GM18526 (cell line): ENCODE data around the gene SSRP1.

ENCODE experiments used
- POLR2A ChIP-seq: IDR thresholded peaks from 3 replicates; pipeline ENCODE4 v1.6.1; 2011; ENCODE audit not compliant: insufficient read length; ENCODE audit errors: extremely low read depth

Gene SSRP1

DNA sequence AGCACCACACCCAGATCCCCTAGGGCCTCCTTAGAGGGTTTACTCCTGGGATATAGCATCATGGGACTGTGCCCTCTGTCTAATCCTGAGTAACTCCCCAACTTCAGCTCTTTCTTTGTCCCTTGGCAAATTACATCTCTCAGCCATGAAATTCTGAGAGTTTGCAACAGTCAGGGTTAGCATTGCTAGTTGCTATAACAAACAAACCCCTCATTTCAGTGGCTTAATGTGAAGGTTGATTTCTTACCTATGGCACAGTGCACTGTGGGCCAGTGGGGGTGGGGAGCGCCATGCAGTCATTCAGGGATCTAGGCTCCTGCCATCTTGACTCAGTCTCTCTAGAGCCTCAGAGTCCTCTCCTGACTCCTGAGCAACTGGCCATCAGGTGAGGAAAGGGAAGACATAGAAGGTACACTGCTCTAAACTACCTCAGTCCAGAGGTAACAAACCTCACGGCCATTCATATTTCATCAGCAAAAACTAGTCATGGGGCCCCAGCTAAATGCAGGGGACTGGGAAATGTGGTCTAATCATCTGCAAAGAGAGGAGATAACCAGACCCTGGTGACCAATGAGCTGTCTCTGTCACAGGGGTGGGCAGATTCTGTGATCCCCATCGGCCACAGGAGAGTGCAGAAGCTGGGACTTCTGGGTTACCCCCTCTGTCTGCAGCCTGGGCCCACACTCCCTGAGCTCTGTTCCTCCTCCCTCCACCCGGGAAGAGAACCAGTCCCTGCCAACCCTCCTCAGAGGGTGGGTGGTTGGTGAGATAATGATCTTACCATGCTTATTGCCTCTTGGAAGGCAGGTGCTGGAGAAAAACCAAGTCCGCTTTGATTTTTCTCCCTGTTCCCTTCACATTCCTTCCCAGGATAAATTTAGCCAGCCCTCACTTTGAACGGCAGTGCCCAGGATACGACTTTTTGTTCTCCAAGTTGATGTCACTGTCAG lies 27.7 kb upstream of the SSRP1 start:
- no peak for TF ChIP-seq POLR2A

DNA sequence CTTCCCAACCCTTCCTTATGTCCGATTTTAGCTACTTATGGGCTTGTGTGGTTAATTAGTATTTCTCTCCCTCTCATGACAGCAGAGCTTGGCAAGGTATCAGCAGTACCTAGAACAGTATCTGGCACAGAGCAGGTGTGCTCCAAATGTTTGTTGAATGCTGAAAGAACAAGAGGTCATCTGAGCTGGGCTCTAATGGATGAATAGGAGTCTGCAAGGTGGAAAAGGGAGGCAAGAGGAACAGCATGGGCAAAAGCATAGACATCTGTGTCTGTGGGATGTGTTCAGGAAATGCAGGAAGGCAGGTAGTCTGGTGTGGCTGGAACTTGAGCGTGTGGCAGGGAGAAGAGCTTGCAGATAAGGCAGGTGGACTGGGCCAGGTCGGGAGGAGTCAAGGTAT lies 26.2 kb upstream of the SSRP1 start:
- no peak for TF ChIP-seq POLR2A

DNA sequence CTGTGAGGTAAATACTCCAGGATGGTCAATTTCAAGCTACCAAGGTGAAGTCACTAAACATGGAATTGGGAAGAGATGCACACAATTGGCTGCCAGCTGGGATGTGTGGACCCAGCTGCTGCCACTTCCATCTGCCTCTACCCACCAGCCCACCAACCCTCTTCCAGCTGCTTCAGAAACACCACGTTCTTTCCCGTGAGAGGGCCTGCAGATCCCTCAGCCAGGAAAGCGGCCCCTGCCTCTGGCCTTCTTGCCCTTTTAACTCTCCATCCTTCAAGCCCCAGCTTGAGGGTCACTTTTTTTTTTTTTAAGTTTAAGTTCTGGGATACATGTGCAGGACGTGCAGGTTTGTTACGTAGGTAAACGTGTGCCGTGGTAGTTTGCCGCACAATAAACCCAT lies 25.3 kb upstream of the SSRP1 start:
- TF ChIP-seq POLR2A: no peak

DNA sequence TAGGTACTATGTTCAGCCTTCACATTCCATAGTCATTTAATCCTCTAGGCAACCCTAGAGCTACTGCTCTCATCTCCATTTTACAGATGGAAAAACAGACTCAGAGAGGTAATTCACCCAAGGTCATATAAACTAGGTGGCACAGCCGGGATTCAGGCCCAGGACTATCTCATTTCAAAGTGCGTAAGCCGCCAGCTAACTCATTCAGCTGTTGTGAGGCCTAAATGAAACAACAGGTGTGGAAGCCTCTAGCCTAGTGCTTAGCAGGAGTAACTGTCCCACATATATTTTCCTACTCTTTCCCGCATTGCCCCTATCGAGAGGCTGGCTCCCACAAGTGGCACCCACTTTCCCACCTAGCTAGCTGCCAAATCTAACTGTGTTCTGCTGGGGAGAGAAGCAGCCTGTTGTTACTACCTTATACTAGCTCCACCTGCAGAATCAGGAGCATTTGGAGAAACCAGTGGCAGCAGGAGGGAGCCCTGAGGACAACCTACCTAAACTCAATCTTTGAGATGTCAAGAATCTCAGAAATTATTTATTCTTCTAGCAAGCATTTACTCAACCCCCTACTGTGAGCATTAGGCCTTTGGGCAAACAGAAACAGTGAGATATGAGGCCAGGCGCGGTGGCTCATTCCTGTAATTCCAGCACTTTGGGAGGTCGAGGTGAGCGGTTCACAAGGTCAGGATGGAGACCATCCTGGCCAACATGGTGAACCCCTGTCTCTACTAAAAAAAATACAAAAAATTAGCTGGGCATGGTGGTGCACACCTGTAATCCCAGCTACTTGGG lies 24.4 kb upstream of the SSRP1 start:
- TF ChIP-seq POLR2A: no peak

DNA sequence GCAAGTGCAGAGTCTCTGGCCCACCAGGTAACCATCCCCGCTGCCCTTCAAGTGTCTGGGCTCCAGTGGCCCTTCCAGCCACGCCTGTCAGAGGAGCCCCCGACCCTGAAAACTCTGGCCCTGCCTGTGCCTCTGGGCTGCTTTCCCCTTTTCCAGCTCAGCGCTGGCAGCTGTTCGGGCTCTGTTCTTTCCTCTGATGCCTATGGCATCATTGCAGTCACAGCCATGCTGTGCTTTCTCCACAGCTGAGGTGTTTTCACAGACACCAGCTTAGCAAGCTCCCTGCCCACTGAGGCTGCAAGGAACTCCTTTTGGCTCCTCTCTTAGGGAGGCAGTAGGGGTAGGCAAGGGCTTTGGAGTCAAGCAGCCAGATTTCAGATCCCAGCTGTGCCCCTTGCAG lies 23.7 kb upstream of the SSRP1 start:
- TF ChIP-seq POLR2A: no peak

DNA sequence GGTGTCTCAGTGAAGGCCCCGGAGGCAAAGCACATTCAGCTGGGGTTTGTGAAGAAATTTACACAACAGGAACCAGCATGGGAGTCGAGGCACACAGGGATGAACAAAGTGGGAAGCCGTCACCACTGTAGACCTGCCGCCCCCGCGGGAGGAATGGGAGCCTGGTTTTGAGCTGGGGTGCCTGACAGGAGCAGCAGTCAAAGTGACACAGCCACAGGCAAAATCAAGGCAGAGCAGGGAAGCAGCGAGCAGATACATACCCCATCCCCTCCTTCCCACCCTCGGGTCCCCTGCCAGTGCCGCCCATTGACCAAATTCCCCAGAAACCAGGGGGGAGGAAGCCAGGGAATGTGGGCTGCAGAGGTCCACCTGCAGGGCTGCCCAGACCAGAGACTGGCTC lies 23.3 kb upstream of the SSRP1 start:
- TF ChIP-seq POLR2A: no peak

DNA sequence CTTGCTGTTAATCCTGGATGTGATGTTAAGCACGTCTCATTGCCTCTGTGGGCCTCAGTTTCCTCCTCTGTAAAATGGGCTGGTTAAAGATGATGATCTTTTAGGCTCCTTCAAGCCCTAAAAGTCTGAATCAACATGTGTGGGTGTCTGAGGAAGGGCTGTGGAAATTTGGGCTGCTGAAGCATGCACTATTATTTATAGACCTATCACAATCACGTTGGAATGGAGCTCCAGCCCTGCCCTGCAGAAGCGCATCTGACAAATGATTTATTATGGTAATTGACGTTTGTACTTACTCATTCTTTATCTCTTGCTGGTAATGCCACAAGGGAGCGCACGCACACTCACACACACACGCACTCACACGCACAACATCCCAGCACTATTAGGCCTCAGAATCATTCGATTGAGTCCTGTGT lies 22.9 kb upstream of the SSRP1 start:
- no peak for TF ChIP-seq POLR2A

DNA sequence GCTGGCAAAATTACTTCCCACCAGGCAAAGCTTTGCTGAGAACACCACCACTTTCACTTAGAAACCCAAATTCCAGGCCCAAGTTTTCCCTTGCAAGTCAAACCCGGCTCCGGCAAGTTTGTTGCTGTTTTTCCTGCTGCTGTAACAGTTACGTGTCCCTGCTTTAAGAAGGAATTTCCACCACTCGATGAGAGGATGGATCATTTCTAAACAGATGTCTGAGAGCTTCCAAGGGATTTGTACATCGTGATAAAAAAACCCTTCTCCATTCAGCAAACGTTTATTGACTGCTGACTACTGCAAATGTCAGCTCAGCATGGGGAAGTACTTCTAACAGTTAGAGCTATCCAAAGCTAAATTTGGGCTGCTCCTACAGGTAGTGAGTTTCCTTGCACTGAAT lies 22.2 kb upstream of the SSRP1 start:
- no peak for TF ChIP-seq POLR2A

DNA sequence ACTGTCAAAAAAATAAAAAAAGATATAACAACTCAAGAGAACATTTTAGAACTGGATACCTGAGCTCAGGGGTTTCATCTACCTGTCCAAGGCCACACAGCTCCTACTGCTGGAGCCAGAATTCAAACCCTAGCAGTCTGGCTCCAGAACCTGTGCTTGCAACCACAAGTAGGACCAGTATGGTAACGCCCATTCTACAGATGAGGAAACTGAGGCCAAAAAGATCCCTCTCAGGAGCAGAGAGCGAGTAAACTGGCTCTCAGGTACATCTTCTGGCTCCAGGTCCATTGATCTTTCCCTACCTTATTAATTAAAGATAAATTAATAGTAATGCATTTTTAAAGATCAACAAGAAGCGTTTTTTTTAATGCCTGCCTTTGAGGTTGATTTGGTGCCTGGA lies 21.6 kb upstream of the SSRP1 start:
- TF ChIP-seq POLR2A: no peak

DNA sequence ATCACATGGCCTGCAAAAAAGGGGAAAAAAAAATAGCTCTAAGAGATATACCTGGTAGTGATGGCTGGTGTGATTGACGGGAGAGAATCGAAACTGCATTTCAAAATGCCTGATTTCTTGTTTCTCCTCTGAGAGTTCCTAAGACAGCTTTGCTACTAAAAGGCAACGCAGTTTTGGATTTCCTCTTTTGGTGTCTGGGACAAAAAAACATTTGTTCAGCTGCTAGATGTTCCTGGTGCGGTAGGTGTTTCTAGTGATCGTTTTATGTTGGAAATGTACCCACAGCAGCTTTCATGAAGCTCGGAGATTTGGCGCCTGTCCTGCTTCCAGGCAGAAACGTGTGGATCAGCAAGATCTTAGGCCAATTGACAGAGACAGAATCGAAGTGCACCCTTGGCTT lies 20.6 kb upstream of the SSRP1 start:
- TF ChIP-seq POLR2A: no peak

DNA sequence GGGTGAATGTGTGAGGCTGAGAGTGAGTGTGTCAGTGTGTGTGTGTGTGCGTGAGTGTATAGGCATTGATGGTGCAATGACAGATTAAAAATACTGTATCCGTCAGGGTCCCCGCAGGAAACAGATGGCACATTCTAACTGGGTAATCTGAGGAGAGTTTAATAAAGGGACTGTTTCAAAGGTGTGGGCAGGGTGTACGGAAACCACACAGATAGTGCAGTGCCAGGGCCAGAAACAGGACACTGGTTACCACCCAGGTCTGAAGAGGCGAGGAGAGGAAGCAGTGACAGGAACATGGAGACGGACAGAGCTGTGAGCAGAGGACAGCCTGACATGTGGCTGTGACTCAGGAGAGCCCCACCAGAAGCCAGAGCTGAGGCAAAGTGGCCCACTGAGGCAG lies 19.0 kb upstream of the SSRP1 start:
- no peak for TF ChIP-seq POLR2A

DNA sequence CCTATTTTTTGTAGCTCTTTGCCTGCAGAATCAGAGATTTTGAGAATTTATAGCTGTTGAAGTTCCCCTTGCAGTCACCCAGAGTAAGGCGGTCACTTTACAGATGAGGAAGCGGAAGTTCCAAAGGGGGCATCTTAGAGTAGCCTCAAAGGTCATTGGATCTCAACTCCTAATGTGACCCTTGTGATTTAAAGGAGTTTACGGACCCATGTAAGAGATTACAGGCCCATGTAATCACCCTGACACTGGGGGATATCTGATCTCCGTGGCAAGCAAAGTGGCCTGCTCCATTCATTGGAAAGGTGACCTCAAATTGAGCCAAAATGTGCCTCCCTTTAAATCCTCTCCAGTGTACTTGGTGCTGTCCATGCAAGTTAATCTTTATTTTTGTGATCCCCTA lies 18.2 kb upstream of the SSRP1 start:
- no peak for TF ChIP-seq POLR2A

DNA sequence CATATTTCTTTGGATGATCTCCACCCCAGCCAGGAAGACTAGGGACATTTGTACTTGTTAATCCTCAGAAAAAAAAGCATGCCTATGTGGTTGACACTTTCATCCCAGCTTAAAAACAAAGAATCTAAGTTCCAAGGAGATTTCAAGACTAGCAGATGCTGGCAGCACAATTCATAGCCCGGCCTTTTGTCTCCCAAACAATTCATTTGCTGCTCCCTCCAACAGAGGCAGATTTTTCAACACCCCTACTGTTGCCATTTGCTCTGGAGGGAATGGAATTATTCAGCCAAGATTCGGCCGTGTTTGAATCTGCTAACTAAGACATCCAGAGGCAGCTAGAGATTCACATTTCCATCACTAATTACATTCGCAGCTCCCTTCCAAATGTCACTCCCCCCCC lies 17.8 kb upstream of the SSRP1 start:
- no peak for TF ChIP-seq POLR2A

DNA sequence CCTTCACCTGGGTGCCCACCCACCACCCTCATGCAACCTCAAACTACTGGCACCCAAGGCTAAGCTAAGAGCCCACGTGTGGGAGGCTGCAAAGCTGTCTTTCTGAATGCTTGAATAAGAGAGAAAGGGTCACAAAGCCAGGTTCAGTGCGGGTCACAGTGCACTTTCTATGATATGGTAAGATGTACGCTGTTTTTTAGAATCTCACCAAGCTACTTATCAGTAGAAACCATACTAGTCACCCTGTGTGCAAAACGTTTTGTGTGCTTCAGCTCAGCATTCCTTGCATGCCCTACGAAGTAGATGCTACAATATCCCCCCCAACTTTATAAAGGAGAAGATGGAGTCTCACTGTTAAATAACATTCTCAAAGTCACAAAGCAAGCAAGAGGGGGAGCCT lies 17.3 kb upstream of the SSRP1 start:
- TF ChIP-seq POLR2A: no peak

DNA sequence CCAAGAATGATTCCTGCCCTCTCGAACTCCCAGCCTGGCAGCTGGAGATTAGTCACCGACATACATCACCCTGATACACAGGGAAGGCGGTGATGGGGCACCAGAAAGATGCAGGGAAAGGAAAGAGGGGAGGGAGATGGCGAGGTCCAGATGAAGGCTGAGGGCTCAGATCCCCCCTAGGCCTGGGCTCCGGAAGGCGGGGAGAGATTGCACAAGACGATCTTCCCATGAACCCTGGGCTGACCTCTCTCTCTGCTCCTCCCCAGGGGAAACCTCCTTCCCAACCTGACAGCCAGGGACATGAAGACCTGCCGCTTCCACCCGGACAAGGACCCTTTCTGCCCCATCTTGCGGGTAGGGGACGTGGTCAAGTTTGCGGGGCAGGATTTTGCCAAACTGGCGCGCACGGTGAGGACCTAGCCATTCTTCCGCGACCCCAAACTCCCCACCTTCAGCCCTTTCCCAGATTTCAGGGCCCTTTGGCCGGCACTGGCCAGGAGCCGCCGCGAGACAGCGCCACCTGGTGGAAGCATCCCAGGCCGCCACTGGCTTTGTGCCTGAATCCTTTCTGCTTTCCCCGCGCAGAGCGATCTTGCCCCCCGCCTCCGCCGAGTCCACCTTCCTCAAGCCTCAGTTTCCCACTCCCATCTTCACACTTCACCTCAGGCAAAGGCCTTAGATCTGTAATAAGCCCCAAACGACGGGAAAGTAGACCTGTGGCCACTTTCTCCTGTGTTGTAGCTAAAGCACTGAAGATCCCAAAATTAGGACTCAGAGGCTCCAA lies 14.0 kb upstream of the SSRP1 start:
- TF ChIP-seq POLR2A: no peak
